SK-N-SH treated with all-trans-retinoic acid at 6 μM for 48 hours (cell line): ENCODE data around the gene NKD1.

Source experiments
- ATAC-seq: fragments of 200-7000 bp; cut with Tn5 transposase; 3 replicates; pipeline ENCODE4 v1.9.1; 2020; ENCODE audit warnings: mild to moderate bottlenecking, moderate library complexity
- ARNTL ChIP-seq: fragments of 450-650 bp; formaldehyde crosslinking; IDR thresholded peaks from 2 replicates; pipeline ENCODE4 v1.5.0; 2020; ENCODE audit warnings: low read depth, mild to moderate bottlenecking, moderate library complexity, borderline replicate concordance
- BACH2 ChIP-seq: fragments of 250-450 bp; sonication (Bioruptor Pico); IDR thresholded peaks from 2 replicates; pipeline ENCODE4 v1.9.0; 2021; ENCODE audit warnings: mild to moderate bottlenecking, borderline replicate concordance
- CSDC2 ChIP-seq: fragments of 250-450 bp; sonication (Bioruptor Pico); IDR thresholded peaks from 2 replicates; pipeline ENCODE4 v1.5.0; 2020; ENCODE audit warnings: mild to moderate bottlenecking, moderate library complexity
- ESRRG ChIP-seq: fragments of 250-450 bp; sonication (Bioruptor Pico); IDR thresholded peaks from 2 replicates; pipeline ENCODE4 v1.6.1; 2021; ENCODE audit warnings: mild to moderate bottlenecking
- GLIS3 ChIP-seq: fragments of 250-450 bp; sonication (Bioruptor Pico); IDR thresholded peaks from 2 replicates; pipeline ENCODE4 v1.5.0; 2020; ENCODE audit warnings: mild to moderate bottlenecking, moderate library complexity
- PPARA ChIP-seq: fragments of 250-450 bp; sonication (Bioruptor Pico); IDR thresholded peaks from 2 replicates; pipeline ENCODE4 v1.5.0; 2020; ENCODE audit warnings: mild to moderate bottlenecking, borderline replicate concordance
- RARB ChIP-seq: fragments of 250-450 bp; sonication (Bioruptor Pico); IDR thresholded peaks from 2 replicates; pipeline ENCODE4 v1.8.0; 2021; ENCODE audit warnings: mild to moderate bottlenecking, moderate library complexity
- TCF4 ChIP-seq: fragments of 250-450 bp; sonication (Bioruptor Pico); IDR thresholded peaks from 2 replicates; pipeline ENCODE4 v1.8.0; 2021; ENCODE audit warnings: mild to moderate bottlenecking, moderate library complexity, borderline replicate concordance
- TOX ChIP-seq: fragments of 250-450 bp; sonication (Bioruptor Pico); IDR thresholded peaks from 2 replicates; pipeline ENCODE4 v1.8.0; 2021; ENCODE audit warnings: mild to moderate bottlenecking, moderate library complexity, borderline replicate concordance
- ZFP3 ChIP-seq: fragments of 250-450 bp; sonication (Bioruptor Pico); IDR thresholded peaks from 2 replicates; pipeline ENCODE4 v1.5.0; 2020; ENCODE audit warnings: mild to moderate bottlenecking, moderate library complexity
- ZNF70 ChIP-seq: fragments of 450-650 bp; formaldehyde crosslinking; IDR thresholded peaks from 2 replicates; pipeline ENCODE4 v1.5.0; 2020; ENCODE audit warnings: mild to moderate bottlenecking, moderate library complexity
- ZNF8 ChIP-seq: fragments of 450-650 bp; formaldehyde crosslinking; IDR thresholded peaks from 2 replicates; pipeline ENCODE4 v1.5.0; 2020; ENCODE audit warnings: mild to moderate bottlenecking, moderate library complexity
- TF ChIP-seq, protein P1 (sequence below): fragments of 250-450 bp; sonication (Bioruptor Pico); IDR thresholded peaks from 2 replicates; pipeline ENCODE4 v1.8.0; 2021; ENCODE audit warnings: low read depth, mild to moderate bottlenecking, moderate library complexity, borderline replicate concordance
- TF ChIP-seq, protein P2 (sequence below): fragments of 250-450 bp; sonication (Bioruptor Pico); IDR thresholded peaks from 2 replicates; pipeline ENCODE4 v1.5.0; 2020; ENCODE audit warnings: mild to moderate bottlenecking, moderate library complexity
- TF ChIP-seq, protein P3 (sequence below): fragments of 250-450 bp; sonication (Bioruptor Pico); IDR thresholded peaks from 2 replicates; pipeline ENCODE4 v1.5.1; 2021; ENCODE audit warnings: mild to moderate bottlenecking, moderate library complexity
- TF ChIP-seq, protein P4 (sequence below): fragments of 250-450 bp; sonication (Bioruptor Pico); IDR thresholded peaks from 2 replicates; pipeline ENCODE4 v1.5.1; 2020; ENCODE audit warnings: low read depth, mild to moderate bottlenecking, moderate library complexity
- TF ChIP-seq, protein P5 (sequence below): fragments of 250-450 bp; sonication (Bioruptor Pico); IDR thresholded peaks from 2 replicates; pipeline ENCODE4 v1.8.0; 2020; ENCODE audit warnings: mild to moderate bottlenecking, moderate library complexity, borderline replicate concordance

Gene NKD1, protein sequence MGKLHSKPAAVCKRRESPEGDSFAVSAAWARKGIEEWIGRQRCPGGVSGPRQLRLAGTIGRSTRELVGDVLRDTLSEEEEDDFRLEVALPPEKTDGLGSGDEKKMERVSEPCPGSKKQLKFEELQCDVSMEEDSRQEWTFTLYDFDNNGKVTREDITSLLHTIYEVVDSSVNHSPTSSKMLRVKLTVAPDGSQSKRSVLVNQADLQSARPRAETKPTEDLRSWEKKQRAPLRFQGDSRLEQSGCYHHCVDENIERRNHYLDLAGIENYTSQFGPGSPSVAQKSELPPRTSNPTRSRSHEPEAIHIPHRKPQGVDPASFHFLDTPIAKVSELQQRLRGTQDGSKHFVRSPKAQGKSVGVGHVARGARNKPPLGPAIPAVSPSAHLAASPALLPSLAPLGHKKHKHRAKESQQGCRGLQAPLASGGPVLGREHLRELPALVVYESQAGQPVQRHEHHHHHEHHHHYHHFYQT

DNA sequence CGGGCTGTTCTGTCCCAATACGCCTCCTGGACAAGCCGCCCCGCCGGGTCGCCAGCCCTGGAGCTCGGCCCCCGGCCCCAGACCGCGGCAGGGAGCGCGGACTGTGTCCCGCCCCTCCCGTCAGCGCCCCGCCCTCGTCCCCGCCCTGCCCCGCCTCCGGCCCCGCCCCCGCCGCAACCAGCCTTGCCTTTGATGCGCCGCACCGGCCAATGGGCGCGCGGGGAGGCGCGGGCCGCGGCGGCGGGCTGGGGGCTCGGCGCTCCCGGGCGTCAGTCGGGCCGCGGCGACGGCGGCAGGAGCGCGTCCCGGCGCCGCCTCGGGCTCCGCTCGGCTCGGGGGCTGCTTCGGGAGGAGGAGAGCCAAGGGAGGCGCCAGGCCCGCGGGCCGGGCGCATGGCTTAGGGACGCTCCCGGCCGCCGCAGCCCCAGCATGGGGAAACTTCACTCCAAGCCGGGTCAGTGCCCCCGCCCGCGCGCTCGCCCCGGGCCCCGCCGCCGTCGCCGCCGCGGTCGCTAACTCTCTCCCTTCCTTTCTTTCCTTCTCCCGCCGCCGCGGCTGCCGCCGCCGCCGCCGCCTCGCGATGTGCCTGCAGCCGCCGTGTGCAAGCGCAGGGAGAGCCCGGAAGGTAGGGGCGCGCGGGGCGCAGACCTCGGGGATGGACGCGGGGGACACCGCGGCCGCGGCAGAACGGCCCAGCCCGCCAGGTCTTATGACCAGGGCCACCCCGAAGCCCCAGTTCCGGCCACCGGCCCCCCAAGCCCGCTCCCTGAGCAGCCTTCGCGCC, at the start of gene NKD1:
TSS of gene NKD1 (plus strand) at position 272 of the 784 bp plus-strand sequence. CDS start at position 430, 158 bp downstream.
- ATAC-seq = peak; percentile 76
- TF ChIP-seq, protein P1, sequence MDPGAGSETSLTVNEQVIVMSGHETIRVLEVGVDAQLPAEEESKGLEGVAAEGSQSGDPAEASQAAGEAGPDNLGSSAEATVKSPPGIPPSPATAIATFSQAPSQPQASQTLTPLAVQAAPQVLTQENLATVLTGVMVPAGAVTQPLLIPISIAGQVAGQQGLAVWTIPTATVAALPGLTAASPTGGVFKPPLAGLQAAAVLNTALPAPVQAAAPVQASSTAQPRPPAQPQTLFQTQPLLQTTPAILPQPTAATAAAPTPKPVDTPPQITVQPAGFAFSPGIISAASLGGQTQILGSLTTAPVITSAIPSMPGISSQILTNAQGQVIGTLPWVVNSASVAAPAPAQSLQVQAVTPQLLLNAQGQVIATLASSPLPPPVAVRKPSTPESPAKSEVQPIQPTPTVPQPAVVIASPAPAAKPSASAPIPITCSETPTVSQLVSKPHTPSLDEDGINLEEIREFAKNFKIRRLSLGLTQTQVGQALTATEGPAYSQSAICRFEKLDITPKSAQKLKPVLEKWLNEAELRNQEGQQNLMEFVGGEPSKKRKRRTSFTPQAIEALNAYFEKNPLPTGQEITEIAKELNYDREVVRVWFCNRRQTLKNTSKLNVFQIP (CRISPR knock-in tag) = no peak
- no peak for TF ChIP-seq CSDC2
- no peak for TF ChIP-seq ZFP3 (CRISPR knock-in tag)
- no peak for TF ChIP-seq RARB (CRISPR knock-in tag)
- TF ChIP-seq, protein P2, sequence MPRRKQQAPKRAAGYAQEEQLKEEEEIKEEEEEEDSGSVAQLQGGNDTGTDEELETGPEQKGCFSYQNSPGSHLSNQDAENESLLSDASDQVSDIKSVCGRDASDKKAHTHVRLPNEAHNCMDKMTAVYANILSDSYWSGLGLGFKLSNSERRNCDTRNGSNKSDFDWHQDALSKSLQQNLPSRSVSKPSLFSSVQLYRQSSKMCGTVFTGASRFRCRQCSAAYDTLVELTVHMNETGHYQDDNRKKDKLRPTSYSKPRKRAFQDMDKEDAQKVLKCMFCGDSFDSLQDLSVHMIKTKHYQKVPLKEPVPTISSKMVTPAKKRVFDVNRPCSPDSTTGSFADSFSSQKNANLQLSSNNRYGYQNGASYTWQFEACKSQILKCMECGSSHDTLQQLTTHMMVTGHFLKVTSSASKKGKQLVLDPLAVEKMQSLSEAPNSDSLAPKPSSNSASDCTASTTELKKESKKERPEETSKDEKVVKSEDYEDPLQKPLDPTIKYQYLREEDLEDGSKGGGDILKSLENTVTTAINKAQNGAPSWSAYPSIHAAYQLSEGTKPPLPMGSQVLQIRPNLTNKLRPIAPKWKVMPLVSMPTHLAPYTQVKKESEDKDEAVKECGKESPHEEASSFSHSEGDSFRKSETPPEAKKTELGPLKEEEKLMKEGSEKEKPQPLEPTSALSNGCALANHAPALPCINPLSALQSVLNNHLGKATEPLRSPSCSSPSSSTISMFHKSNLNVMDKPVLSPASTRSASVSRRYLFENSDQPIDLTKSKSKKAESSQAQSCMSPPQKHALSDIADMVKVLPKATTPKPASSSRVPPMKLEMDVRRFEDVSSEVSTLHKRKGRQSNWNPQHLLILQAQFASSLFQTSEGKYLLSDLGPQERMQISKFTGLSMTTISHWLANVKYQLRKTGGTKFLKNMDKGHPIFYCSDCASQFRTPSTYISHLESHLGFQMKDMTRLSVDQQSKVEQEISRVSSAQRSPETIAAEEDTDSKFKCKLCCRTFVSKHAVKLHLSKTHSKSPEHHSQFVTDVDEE (CRISPR knock-in tag) = no peak

DNA sequence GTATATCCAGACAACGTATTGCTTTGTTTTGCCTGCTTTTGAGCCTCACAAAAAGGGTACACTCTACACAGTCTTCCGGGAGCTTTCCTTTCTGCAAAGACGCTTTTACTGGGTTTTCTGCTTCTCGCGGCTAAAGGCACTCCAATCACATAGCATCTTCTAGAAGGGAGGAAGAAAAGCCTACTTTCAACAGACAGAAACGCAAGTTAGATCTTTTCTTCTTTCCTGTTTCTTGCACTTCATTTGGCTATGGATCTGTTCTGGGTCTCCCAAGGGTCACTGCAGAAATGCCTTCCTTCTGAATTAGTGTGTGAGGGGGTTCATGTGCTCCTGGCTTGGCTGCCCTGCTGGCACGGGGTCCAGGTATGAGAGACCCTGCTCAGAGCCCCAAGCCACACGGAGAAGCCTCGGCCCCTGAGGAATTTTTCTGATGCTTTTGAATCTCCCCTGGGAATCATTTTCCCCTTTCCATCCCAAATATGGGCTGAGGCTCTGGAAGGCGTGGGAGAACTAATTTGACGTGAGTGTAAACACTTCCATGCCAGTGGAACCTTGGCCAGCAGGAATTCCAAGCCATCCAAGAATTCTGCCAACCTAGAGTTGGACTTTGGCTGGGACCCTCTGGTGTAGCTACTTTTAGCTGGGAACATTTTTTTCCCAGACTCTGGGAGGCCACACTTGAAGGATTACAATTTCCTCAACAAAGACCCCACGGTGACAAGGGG, 49.6 kb upstream of the NKD1 start:
- no peak for ATAC-seq
- no peak for TF ChIP-seq TCF4
- TF ChIP-seq TOX (CRISPR knock-in tag) = no peak
- TF ChIP-seq PPARA (CRISPR knock-in tag) = no peak
- TF ChIP-seq ZFP3 (CRISPR knock-in tag) = no peak
- TF ChIP-seq, protein P3, sequence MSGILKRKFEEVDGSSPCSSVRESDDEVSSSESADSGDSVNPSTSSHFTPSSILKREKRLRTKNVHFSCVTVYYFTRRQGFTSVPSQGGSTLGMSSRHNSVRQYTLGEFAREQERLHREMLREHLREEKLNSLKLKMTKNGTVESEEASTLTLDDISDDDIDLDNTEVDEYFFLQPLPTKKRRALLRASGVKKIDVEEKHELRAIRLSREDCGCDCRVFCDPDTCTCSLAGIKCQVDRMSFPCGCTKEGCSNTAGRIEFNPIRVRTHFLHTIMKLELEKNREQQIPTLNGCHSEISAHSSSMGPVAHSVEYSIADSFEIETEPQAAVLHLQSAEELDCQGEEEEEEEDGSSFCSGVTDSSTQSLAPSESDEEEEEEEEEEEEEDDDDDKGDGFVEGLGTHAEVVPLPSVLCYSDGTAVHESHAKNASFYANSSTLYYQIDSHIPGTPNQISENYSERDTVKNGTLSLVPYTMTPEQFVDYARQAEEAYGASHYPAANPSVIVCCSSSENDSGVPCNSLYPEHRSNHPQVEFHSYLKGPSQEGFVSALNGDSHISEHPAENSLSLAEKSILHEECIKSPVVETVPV (CRISPR knock-in tag) = no peak
- TF ChIP-seq ZNF8 (CRISPR knock-in tag) = no peak
- TF ChIP-seq GLIS3 (CRISPR knock-in tag) = no peak
- TF ChIP-seq, protein P4, sequence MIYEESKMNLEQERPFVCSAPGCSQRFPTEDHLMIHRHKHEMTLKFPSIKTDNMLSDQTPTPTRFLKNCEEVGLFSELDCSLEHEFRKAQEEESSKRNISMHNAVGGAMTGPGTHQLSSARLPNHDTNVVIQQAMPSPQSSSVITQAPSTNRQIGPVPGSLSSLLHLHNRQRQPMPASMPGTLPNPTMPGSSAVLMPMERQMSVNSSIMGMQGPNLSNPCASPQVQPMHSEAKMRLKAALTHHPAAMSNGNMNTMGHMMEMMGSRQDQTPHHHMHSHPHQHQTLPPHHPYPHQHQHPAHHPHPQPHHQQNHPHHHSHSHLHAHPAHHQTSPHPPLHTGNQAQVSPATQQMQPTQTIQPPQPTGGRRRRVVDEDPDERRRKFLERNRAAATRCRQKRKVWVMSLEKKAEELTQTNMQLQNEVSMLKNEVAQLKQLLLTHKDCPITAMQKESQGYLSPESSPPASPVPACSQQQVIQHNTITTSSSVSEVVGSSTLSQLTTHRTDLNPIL = no peak
- no peak for TF ChIP-seq BACH2 (CRISPR knock-in tag)
- no peak for TF ChIP-seq ZNF70
- no peak for TF ChIP-seq CSDC2

DNA sequence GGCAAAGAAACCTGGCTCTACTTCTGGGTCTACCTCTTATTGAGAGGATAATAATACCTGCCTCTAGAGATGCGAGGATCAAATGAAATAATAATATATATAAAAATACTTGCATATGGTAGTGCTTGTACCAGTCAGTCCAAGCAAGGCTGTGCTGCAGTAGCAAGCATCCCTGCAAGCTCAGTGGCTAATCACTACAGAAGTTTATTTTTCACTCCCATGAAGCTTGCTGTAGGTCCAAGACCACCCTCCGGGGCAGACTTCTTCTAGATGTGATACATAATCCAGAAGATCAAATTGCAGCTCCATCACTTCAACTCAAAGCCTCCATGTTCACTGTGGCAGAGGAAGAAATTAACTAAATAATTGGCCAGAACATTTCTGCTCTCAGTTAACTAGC, 48.9 kb upstream of the NKD1 start:
- no peak for ATAC-seq
- TF ChIP-seq ARNTL (no peak), ZNF70 (no peak), PPARA (CRISPR knock-in tag) (no peak), GLIS3 (CRISPR knock-in tag) (no peak), ZNF8 (CRISPR knock-in tag) (no peak), ESRRG (no peak)
- TF ChIP-seq, protein P5, sequence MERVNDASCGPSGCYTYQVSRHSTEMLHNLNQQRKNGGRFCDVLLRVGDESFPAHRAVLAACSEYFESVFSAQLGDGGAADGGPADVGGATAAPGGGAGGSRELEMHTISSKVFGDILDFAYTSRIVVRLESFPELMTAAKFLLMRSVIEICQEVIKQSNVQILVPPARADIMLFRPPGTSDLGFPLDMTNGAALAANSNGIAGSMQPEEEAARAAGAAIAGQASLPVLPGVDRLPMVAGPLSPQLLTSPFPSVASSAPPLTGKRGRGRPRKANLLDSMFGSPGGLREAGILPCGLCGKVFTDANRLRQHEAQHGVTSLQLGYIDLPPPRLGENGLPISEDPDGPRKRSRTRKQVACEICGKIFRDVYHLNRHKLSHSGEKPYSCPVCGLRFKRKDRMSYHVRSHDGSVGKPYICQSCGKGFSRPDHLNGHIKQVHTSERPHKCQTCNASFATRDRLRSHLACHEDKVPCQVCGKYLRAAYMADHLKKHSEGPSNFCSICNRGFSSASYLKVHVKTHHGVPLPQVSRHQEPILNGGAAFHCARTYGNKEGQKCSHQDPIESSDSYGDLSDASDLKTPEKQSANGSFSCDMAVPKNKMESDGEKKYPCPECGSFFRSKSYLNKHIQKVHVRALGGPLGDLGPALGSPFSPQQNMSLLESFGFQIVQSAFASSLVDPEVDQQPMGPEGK = no peak
